ENCODE results near the gene FREY1. TPM values are rescaled to one million over a fixed set of nuclear protein-coding genes. Genes with fewer than 3 reads are reported as not detected.

The FREY1 gene
- total and polyA plus RNA-seq, 8 donors: 0.21 to 0.89 (median 0.43) TPM; not detected in 2

DNA sequence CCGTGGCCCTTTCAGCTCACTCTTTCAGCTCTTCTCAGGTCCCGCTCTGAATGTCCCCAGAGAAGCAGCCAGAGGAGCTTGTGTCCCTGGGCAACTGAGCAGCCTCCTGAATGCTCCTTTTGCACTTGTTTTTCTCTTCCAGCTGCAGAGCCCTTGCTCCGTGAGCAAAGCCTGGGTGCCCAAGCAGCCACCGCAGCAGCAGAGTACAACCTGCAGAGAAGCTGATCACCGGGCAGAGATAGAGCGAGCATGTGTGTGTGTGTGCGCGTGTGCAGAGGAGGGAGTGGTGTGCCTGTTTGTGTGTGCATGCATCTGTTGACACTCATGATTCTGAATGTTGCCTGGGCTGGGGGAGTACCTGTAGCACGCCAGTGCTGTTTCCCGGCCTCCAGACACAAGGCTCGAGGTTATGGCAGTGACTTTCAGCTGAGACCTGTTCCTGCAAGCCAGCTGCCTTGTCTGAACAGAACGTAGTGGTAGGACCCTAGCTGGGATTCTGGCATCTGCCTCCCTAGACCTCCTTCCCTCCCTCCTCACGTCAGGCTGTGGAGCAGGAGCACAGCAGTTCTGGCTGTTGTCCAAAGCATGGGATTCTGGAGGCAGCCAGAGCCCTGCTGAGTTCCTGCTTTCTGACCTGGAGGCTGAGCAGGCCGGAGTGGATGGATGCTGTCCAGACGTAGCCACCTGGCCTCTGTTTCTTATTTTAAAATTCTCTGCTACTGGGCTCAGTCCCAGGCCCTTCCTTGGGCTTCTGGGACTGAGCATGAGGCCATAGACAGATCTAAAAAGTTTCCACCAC, 26.1 kb downstream of the FREY1 start:
- DNase-seq (no peak), ATAC-seq (no peak)
- Histone ChIP-seq H3K4me1 (peaks cover 0 to 4% of the 10 kb centered on the region in 2 donors), H3K9me3 (no peaks in the 10 kb centered on the region), H3K36me3 (peaks cover 0 to 65% of the 10 kb centered on the region in 2 donors), H3K4me3 (no peak overlapping the region), H3K27me3 (peaks cover 0 to 11% of the 10 kb centered on the region in 2 donors), H3K27ac (no peak overlapping the region)
- TF ChIP-seq, protein P1, sequence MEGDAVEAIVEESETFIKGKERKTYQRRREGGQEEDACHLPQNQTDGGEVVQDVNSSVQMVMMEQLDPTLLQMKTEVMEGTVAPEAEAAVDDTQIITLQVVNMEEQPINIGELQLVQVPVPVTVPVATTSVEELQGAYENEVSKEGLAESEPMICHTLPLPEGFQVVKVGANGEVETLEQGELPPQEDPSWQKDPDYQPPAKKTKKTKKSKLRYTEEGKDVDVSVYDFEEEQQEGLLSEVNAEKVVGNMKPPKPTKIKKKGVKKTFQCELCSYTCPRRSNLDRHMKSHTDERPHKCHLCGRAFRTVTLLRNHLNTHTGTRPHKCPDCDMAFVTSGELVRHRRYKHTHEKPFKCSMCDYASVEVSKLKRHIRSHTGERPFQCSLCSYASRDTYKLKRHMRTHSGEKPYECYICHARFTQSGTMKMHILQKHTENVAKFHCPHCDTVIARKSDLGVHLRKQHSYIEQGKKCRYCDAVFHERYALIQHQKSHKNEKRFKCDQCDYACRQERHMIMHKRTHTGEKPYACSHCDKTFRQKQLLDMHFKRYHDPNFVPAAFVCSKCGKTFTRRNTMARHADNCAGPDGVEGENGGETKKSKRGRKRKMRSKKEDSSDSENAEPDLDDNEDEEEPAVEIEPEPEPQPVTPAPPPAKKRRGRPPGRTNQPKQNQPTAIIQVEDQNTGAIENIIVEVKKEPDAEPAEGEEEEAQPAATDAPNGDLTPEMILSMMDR (IDR thresholded peaks at IDR 0.05): no peak
- intact Hi-C loops (cut with DNase I): no loop called here

- no peak overlapping the region for H3K27ac ChIP-seq
- no peak overlapping the region for H3K4me3 ChIP-seq
- peaks cover 0 to 4% of the 10 kb centered on the region in 2 donors for H3K27me3 ChIP-seq
- H3K9me3 ChIP-seq: no peaks in the 10 kb centered on the region
- TF ChIP-seq, protein P1 (IDR thresholded peaks at IDR 0.05): no peak
- intact Hi-C loops (cut with DNase I): no loop called here
- H3K36me3 ChIP-seq: peaks cover 0 to 71% of the 10 kb centered on the region in 2 donors
- H3K4me1 ChIP-seq: no peaks in the 10 kb centered on the region
- DNase-seq (no peak), ATAC-seq (no peak)
These were observed 27.0 kb downstream of the FREY1 start for GRCh38 chr11:45879803-45880686.

GRCh38 chr11:45877845-45878244, 29.2 kb downstream of the FREY1 start:
- no peaks in the 10 kb centered on the region for H3K9me3 ChIP-seq
- DNase-seq: no peak
- no peak for ATAC-seq
- H3K36me3 ChIP-seq: peaks cover 0 to 92% of the 10 kb centered on the region in 2 donors
- H3K4me3 ChIP-seq: no peak overlapping the region
- intact Hi-C loops (cut with DNase I): no loop called here
- no peak overlapping the region for H3K27ac ChIP-seq
- TF ChIP-seq, protein P1 (IDR thresholded peaks at IDR 0.05): no peak
- H3K27me3 ChIP-seq: no peaks in the 10 kb centered on the region
- H3K4me1 ChIP-seq: no peaks in the 10 kb centered on the region

- H3K9me3 ChIP-seq: no peaks in the 10 kb centered on the region
- H3K27ac ChIP-seq: no peak overlapping the region
- no peaks in the 10 kb centered on the region for H3K27me3 ChIP-seq
- TF ChIP-seq, protein P1 (IDR thresholded peaks at IDR 0.05): no peak
- intact Hi-C loops (cut with DNase I): no loop called here
- no peak for ATAC-seq
- no peak overlapping the region for H3K4me3 ChIP-seq
- H3K4me1 ChIP-seq: no peaks in the 10 kb centered on the region
- DNase-seq: no peak
- H3K36me3 ChIP-seq: peaks cover 0 to 92% of the 10 kb centered on the region in 2 donors
These were observed 29.9 kb downstream of the FREY1 start for GRCh38 chr11:45877221-45877620.

DNA sequence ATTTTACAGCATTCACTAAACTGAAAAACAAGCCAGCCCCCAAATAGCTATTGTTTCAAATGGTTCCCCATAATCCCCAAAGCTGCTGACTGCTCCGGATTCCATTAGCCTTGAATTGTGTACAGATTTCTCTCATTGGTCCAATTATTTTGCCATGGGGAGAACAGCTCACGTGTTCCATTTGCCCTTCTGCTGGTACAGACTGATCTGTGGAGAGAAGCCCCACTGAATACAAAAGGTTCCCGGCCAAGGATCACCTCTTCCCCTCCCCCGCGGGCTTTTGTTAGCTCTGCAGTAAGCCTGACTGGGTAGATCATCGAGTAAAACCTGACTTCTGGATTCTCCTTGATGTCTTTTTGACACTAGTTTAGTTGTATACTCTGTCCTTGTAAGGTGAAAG, 30.7 kb downstream of the FREY1 start:
- H3K36me3 ChIP-seq: peaks cover 0 to 92% of the 10 kb centered on the region in 2 donors
- H3K4me1 ChIP-seq: no peaks in the 10 kb centered on the region
- TF ChIP-seq, protein P1 (IDR thresholded peaks at IDR 0.05): no peak
- intact Hi-C loops (cut with DNase I): no loop called here
- ATAC-seq (no peak), DNase-seq (no peak)
- no peaks in the 10 kb centered on the region for H3K27me3 ChIP-seq
- no peaks in the 10 kb centered on the region for H3K9me3 ChIP-seq
- no peak overlapping the region for H3K4me3 ChIP-seq
- H3K27ac ChIP-seq: no peak overlapping the region
